Measurements from ENCODE around the gene TUBA3C.

Gene TUBA3C

DNA sequence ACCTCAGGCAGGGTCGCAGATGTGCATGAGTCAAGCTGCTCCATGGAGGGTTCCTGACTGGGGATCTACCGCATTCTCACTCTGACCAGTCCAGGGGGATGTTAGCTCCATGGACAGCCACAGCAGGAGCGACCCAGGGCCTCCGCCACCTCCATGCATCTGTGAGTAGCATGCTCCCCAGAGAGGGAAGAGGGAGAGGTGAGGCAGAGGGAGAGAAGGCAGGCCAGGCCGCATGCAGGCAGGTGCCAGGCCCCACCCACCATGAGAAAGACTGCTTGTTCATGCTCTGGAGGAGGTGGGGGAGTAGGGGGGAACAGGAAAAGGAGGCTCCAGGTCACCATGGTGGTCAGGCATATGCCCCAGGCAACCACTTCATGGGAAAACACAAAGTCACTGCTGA is 20.3 kb downstream of the TUBA3C start:
- no peak for DNase-seq (ENCODE audit: low read depth)

DNA sequence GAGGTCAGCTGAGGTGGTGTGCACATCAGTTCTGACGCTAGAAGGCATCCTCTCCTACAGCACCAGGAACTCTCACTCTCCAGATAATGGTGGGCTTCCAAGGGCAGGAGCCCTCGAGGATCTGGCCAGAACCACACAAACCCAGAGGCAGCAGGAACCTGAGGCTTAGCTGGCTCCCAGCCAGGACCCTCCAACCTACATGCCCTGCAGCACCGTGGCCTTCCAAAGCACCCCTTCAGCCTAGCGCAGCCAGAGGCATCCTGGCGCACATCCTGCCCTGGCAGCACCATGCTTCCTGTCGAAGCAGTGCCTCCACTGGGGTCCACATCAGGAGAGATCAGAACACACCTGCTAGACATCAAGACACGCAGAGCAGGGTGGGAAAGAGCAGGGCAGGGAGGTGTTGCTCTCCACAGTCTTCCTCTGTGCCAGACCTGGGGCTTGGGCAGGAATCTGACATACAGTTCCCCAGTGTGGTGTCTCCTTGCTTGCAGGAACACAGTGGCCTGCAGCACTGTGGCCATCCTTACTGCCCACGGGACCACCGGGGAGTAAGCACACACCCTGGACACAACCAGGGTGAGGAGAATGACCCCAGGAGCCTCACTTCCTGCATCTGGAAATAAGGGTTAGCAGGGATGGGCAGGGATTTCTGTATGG is 21.7 kb downstream of the TUBA3C start:
- DNase-seq (ENCODE audit: low read depth) = no peak

DNA sequence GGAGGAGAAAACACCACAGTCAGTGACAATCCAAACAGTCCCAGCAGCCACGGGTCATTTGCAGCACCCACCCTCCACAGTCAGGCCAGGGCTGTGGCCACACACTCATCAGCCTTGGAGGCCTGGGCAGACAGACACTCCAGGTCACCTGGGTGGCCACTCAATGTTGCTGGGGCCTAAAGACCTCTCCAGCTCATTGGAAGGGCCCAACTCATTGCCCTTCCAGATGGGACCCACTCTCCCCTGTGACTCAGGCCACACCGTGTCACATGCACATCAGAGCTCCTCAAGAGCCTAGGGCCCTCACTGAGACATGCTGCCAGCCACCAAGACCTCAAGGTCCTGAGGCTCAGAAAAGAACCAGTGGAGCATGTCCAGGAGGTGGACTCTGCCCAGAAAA is 22.4 kb downstream of the TUBA3C start:
- no peak for DNase-seq (ENCODE audit: low read depth)

DNA sequence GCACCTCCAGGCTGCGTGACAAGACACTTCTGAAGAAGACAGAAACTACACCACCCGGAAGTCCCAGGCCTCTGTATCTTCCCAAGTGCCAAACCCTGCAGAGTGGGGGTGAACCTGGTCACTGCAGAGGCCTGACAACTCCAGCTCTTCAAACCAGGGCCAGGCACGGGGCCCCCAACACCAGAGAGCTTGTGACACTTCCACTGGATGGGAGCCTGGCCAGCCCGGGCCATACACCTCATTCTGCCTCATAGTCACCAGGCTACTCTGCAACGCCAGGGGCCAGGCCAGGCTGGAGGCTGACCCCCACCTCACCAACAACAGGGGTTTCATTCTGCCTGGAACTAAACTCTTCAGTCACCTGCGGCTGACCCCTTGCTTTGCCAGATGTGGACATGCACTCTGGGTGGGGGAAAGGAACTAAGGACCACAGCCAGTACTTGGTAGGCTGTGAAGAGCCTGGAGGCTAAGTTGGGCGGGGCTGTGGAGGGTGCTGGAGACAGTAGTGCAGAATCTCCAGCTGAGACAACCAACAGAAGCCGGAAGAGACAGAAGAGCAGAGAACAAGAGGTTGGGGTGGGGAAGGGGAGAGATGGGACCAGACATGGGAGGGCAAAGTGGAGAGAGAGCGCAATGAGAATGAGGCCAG is 23.0 kb downstream of the TUBA3C start:
- DNase-seq (ENCODE audit: low read depth) = no peak

DNA sequence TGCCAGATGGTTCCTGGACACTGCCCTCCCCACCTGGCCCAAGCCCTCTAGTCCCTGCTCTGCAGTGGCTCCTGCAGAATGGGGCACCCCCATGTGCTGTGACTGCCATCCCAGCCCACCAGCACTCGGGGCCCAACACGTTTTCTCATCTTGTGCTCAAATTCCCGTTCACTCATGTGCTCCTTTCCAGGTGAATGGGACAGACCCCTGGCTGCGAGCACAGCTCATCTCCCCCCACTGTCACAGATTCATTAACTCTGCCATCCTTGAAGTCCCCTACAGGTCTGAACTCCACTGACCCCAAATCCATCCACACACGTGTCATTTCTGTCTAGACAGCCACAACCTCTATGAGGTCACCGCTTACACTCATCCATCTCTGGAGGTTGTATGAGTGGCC is 23.6 kb downstream of the TUBA3C start:
- no peak for DNase-seq (ENCODE audit: low read depth)

DNA sequence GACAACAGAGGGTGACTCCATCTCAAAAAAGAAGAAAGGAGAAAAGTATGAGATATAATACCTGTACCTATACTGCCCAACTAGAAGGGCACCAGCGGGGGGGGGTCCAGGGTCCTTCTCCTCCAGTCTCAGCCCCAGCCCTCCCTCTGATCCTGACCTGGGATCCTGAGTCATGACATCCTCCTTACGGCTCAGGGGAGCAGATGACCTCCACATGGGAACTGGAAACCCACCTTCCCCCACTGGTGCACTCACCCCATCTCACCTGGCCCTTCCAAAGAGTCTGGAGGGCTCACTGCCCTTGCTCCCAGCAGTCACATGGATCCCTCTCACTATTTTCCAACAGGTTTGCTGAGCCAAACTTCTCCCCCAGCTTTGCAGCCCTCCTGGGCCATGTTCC is 24.2 kb downstream of the TUBA3C start:
- DNase-seq (ENCODE audit: low read depth) = no peak

DNA sequence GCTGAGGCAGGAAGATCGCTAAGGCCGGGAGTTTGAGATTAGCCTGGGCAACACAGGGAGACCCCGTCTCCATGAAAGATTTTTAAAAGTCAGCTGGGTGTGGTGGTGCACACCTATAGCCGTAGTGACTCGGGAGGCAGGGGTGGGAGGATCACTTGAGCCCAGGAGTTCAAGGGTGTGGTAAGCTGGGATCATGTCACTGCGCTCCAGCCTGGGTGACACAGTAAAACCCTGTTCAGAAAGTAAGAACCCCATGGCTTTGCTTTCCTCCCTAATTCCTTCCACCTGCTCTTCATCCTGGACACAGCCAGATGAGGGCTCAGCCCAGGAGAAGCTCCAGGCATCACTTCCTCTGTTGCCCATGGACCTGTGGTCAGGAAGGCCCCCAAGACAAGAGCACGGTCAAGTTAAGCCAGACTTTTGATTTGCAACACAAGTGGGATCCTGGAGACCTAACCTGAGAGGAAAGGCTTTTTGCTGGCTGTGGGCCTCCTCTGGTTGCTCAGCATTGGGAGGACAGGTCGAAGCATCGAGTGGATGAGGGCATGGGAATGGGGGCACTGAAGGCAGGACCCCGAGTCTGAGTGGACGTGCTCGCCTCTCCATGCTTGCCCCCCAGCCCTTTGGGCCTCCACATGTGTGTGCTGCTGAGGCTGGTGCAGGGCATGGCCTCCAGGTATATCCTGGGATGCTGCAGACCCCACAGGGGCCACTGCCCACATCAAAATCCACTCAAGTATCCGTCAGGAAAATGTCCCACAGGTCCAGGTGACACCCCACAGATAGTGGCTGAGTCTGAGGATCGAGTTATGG is 25.4 kb downstream of the TUBA3C start:
- DNase-seq (ENCODE audit: low read depth) = no peak

DNA sequence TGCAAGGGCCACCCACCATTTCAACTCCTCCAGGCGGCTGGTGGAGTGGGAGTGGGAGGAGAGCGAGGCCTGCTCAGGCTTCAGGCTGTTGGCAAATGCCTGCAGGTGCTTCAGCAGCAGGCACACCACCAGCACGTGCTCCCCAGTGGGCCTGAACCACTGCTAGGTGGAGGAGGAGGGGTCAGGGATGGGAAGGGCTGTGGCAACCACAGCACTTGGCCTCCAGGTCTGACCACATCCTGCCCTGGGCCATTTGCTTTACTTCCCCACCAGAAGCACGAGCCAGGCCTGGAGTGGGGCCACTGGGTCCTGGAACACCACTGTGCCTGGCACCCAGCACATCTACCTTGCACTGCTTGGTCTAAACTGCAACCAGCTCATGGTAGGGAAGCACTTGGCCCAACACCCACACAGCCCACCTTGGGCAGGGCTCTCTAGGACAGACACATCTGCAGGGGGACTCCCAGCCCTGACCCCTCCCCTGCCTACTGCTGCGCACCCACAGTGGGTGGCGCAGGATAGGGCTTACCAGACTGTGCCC is 26.2 kb downstream of the TUBA3C start:
- DNase-seq (ENCODE audit: low read depth) = no peak

DNA sequence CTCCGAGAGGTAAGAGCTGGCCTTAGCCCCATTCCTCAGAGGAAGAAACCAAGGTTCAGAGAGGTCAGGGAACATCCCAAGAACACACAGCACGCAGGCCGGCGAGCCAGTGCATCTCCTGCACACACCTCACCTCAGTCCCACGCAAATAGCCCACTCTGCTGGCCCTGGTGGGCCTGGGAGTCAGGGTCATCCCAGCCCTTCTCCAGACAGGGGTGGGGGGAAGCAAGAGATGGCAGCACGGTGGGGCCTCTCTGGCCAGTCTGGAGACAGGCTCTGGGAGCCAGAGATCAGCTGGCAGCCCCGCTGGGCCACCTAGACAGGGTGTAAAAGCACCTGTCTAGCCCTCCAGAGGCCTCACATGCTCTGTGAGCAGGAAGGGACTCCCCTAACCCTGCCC is 26.8 kb downstream of the TUBA3C start:
- DNase-seq (ENCODE audit: low read depth) = no peak

DNA sequence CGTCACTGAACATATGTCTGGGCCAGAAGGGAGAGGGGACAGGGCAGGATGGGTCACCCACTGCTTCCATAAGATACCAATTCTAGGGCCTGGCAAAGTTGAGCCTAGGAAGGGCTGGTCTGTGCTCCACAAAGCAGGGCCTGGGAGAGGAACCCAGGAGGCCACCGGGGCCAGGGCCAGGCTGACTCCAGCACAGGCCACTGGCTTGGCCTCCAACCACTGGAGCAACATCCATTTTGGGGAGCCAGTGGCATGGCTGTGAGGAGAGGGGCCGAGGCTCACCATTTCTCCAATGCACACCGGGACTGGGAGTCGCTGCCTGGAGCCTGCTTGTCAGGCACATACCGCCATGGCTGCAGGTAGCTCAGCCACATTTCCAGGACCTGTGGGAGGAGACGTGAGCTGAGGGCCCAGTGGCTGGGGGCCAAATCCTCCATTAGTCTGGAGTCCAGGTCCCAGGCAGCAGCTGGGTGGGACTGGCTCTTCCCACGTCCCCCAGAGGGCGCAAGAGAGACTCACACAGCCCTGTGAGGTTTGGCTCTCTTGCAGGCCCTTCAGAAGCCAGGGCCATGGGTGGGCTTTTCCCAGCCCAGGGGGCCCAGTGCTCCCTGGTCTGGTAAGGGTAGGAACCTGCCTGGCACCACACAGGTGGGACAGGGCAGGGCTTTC is 27.7 kb downstream of the TUBA3C start:
- no peak for DNase-seq (ENCODE audit: low read depth)

DNA sequence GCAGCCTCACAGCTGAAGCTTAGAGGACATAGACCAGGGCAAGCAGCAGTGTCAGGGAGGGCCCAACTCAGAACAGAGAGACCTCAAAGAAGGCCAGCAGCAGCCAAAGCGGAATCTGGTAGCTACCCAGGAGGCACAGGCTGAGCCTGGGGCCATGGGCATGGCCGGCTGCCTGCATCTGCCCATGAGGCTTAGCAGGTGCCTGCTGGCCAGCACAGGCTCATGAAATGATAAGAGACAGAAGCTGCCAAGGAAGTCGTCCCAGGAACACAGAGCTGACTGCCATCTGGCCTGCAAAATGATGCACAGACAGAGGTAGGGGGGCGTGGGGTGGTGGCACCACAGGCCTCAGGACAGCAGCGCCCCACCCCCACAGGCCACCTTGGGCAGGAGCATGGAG is 29.2 kb downstream of the TUBA3C start:
- DNase-seq (ENCODE audit: low read depth) = no peak

DNA sequence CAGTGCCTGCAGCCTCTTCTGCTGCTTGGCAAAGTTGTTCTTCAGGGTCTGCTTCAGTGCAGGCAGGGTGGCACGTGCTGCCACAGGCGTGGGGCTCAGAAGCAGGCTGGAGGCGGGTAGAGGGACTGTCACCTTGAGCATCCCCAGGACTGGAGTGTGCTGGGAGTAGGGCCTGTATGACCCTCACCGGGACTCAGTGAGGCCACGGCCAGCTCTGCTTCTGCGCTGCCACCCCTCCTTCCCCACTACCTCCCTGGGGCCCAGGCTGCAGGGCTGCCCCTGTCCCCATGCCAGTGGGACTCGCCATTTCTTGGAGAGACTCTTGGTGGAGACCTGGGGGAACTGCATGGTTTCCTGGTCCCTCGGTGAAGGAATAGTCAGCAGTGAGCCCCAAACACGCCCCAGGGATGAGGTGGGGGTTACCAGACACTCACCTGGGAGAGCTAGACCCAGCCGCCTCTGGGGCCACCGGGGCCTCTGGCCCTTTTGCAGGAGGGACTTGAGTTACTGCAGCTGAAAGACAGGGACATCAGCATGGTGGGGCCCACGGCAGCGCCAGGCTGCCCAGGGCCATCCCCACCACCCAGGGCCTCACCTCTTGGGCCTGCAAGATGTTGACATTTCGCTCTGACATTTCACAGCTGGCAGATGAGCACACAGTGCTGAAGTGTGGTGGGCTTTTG is 29.9 kb downstream of the TUBA3C start:
- no peak for DNase-seq (ENCODE audit: low read depth)

DNA sequence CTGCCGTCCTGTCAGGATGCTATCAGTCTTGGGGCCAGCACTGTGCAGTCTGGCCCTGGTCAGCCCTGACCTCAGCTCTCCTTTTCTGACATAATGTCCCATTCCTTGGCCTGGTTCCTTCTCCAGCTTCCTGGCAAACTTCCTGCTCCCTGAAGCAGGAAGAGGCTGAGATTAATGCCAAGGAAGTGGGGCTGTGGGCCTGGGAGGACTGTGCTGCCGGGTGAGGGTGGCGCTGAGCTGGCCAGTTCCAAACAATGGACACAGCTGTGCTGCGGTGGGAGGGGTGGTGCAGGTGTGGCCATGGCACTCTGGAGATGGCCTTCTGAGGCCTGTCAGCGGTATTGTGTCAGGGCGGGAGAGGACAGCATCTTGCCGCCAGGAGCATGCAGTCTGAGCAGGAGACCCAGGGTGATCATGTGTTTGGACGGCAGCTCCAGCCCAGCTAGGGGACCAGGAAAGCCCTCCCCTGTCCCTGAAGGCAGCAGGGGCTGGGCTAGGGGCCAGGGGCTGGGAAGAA is 30.9 kb downstream of the TUBA3C start:
- DNase-seq (ENCODE audit: low read depth) = no peak

DNA sequence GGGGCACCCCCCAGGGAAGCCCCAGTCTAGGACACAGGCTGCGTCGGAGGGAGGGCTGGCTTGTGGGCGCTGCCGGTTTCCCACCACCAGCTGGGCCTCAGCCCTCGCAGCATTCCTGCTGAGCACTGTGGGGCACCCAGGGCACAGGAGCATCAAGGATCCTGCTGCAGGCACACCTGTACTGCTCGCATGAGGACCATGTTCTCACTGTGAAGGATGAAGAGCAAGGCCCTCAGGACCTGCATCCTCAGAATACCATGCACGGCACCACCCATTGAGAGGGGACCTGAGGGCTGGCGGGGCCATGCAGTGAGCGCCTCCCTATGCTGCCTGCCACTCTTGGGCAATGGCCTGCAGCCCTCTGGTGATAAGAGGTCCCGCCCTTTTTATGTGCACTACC is 31.4 kb downstream of the TUBA3C start:
- no peak for DNase-seq (ENCODE audit: low read depth)

DNA sequence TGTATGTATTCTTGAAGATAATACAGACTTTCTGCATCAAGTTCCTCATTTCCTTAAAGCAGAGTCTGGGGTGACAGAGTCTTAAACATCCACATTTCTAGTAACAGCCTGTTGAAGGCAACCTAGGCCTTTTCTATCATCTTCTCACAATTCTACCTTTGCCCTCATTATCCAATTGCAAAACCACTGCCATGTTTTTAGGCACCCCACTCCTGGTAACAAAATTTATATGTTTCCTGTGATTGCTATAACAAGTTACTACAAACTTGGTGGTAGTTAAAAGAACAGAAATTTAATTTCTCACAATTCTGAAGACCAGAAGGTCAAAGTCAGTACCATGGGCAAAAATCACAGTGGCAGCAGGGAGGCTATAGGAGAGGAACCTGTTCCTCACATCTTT is 33.1 kb downstream of the TUBA3C start:
- DNase-seq (ENCODE audit: low read depth) = no peak

Data from T follicular helper cell (primary cell).